ENCODE measurements around the gene PHAF1.

DNA sequence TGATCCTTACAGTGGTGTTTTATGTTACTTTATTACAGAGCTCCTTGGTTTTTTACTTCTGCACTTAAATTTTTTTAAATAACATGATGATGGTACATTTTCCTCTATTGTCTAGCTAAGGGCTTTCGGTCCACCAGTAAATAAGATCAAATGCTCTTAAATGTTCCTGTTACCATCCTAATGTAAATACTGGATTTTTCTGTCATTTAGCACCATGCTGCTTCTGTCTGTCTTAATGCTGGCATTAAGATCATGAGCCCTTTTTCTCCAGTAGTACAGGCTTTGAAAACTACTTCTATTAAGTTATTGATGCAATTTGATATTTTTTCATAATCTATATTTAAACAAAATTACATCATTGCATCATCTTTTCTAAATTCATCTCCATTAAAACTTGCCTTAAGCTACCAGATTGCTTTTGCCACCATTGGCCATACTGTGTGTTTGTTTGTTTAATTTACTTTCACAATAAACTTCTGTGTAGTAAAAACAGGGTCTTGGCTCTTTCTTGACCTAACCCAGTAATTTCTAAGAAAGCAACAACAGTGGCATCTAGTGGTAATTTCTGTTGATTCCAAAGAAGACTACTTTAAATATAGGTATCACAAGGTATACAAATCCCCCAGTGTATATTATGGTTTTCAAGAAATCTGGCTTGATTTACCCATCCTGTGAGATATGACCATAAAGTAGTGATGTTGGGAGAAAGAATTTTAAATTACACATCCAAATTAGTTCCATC lies 9.0 kb upstream of the PHAF1 start:
- TF ChIP-seq EP300 (IDR thresholded peaks at IDR 0.05; ENCODE audit: low read length) (no peak), SMAD4 (CRISPR knock-in tag; conservative IDR thresholded peaks at IDR 0.05) (no peak)
- TF ChIP-seq, protein P1, sequence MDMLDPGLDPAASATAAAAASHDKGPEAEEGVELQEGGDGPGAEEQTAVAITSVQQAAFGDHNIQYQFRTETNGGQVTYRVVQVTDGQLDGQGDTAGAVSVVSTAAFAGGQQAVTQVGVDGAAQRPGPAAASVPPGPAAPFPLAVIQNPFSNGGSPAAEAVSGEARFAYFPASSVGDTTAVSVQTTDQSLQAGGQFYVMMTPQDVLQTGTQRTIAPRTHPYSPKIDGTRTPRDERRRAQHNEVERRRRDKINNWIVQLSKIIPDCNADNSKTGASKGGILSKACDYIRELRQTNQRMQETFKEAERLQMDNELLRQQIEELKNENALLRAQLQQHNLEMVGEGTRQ (CRISPR knock-in tag; IDR thresholded peaks at IDR 0.05): no peak

Measured in K562 (cell line).